Panc1 (cell line): ENCODE results near the gene GRIK1. TPM values are rescaled to one million over a fixed set of nuclear protein-coding genes. Genes with fewer than 3 reads are reported as not detected.

Experiments
- ATAC-seq: fragments of 200-7000 bp; cut with Tn5 transposase; 2 replicates; pipeline ENCODE4 v1.9.1; 2020; ENCODE audit warnings: mild to moderate bottlenecking, moderate library complexity
- BruUV-seq: library from RNA; stranded (reverse); fragments of 400-500 nt; replicated peaks from 2 replicates; lab custom pipeline; 2021; lab: Mats Ljungman, UMichigan
- CTCF ChIA-PET: fragments of 300-600 bp; sonication (Branson Sonifier 250); formaldehyde crosslinking; loops from one replicate; lab custom pipeline; 2022; ENCODE audit warnings: antibody characterized with exemption; lab: Charles Lee
- POLR2A ChIA-PET: fragments of 300-600 bp; sonication (Branson Sonifier 250); formaldehyde crosslinking; loops from one replicate; lab custom pipeline; 2022; ENCODE audit warnings: antibody characterized with exemption; lab: Charles Lee
- DNase-seq: peaks from one replicate; pipeline ENCODE4 v3.0.0-alpha.2; 2010; ENCODE audit warnings: low read depth, low spot score
- H3K27ac ChIP-seq: 2 replicates; pipeline ENCODE4 v1.5.1; 2011; ENCODE audit warnings: mild to moderate bottlenecking, low read length, inconsistent platforms
- H3K27me3 ChIP-seq: fragments of 200-500 bp; sonication (Bioruptor generic); 2 replicates; pipeline ENCODE4 v1.6.0; 2014; ENCODE audit warnings: low read length, inconsistent platforms; ENCODE audit not compliant: control insufficient read depth, insufficient read depth
- H3K36me3 ChIP-seq: fragments of 200-500 bp; sonication (Bioruptor generic); 2 replicates; pipeline ENCODE4 v1.5.1; 2014; ENCODE audit warnings: inconsistent platforms, mild to moderate bottlenecking, low read length, moderate library complexity; ENCODE audit not compliant: control insufficient read depth, insufficient read depth
- H3K4me1 ChIP-seq: 2 replicates; pipeline ENCODE4 v1.5.1; 2011; ENCODE audit warnings: inconsistent platforms, mild to moderate bottlenecking, low read length, moderate library complexity; ENCODE audit not compliant: control insufficient read depth, insufficient read depth
- H3K4me3 ChIP-seq, 2 experiments: 2 replicates each; pipeline ENCODE4 v1.5.1; 2011 to 2012; ENCODE audit warnings: low read depth in 2 of 2, low read length in 2 of 2, mild to moderate bottlenecking in 2 of 2, inconsistent platforms in 1 of 2, moderate library complexity in 1 of 2
- H3K9me3 ChIP-seq: fragments of 200-500 bp; sonication (Bioruptor generic); 2 replicates; pipeline ENCODE4 v1.5.1; 2014; ENCODE audit warnings: low read depth, mild to moderate bottlenecking, inconsistent platforms, low read length, moderate library complexity; ENCODE audit not compliant: control insufficient read depth, insufficient read depth
- CTCF ChIP-seq: fragments of 450-650 bp; IDR thresholded peaks from 2 replicates; pipeline ENCODE4 v1.5.1; 2017; ENCODE audit warnings: mild to moderate bottlenecking
- POLR2AphosphoS5 ChIP-seq: IDR thresholded peaks from 2 replicates; pipeline ENCODE4 v1.6.1; 2012; ENCODE audit warnings: mild to moderate bottlenecking, low read depth, low read length, moderate library complexity
- REST ChIP-seq, 2 experiments: IDR thresholded peaks; 2 replicates each; pipeline ENCODE4 v1.6.1; 2011 to 2012; ENCODE audit warnings: low read depth in 2 of 2, control low read depth in 1 of 2, low read length in 1 of 2, mild to moderate bottlenecking in 1 of 2, moderate library complexity in 1 of 2; ENCODE audit not compliant: insufficient read depth in 1 of 2
- SIN3A ChIP-seq: IDR thresholded peaks from 2 replicates; pipeline ENCODE4 v1.6.1; 2012; ENCODE audit warnings: low read depth, mild to moderate bottlenecking, low read length, moderate library complexity, borderline replicate concordance; ENCODE audit not compliant: insufficient read depth
- TCF7L2 ChIP-seq: IDR thresholded peaks from 2 replicates; pipeline ENCODE4 v1.6.1; 2011; ENCODE audit warnings: mild to moderate bottlenecking, low read depth, low read length, inconsistent platforms
- in situ Hi-C: cut with HindIII; loops from 2 replicates; pipeline ENCODE4 v1.10.0; 2016; ENCODE audit warnings: low sequenced_read_pairs, low pct_unique_long_range_greater_than_20kb
- intact Hi-C: fragments of 100-400 bp; cut with micrococcal nuclease; formaldehyde crosslinking; loops from one replicate; pipeline ENCODE4 v1.10.0; 2022; ENCODE audit not compliant: unreplicated experiment
- total RNA-seq: library from RNA; stranded (reverse); gene quantifications from one replicate; pipeline ENCODE4 v1.2.1, GENCODE V29; 2021; ENCODE audit not compliant: unreplicated experiment

The GRIK1 gene
- total RNA-seq, 1 experiment from 2014 or later: not detected

GRCh38 chr21:29940361-29940760, 565 bp upstream of the GRIK1 start:
- Histone ChIP-seq H3K9me3 (no peaks in the 10 kb centered on the region), H3K4me1 (no peaks in the 10 kb centered on the region), H3K4me3 (no peak overlapping the region), H3K27me3 (no peaks in the 10 kb centered on the region; the same call in 1 of the 2 replicates), H3K27ac (no peak overlapping the region), H3K36me3 (no peaks in the 10 kb centered on the region)
- in situ Hi-C loops: no loop called here
- TF ChIP-seq TCF7L2 (no peak), SIN3A (no peak), POLR2AphosphoS5 (no peak), REST (IDR thresholded peaks at IDR 0.05; ENCODE audit: insufficient read depth in 1 of 2, low read depth in 2 of 2, low read length in 1 of 2) (no peak), CTCF (no peak)
- POLR2A ChIA-PET: no interaction called here
- CTCF ChIA-PET: no interaction called here
- no peak for DNase-seq
- BruUV-seq: no TSS peak
- no peak for ATAC-seq
- intact Hi-C loops: no loop called here

GRCh38 chr21:29939104-29939923, 482 bp downstream of the GRIK1 start:
- H3K9me3 ChIP-seq: no peaks in the 10 kb centered on the region
- intact Hi-C loops (no loop called here), in situ Hi-C loops (no loop called here)
- H3K4me3 ChIP-seq: no peak overlapping the region
- BruUV-seq: no TSS peak
- H3K4me1 ChIP-seq: no peaks in the 10 kb centered on the region
- CTCF ChIA-PET: no interaction called here
- POLR2A ChIA-PET: no interaction called here
- no peaks in the 10 kb centered on the region; the same call in 1 of the 2 replicates for H3K27me3 ChIP-seq
- H3K27ac ChIP-seq: no peak overlapping the region
- no peak for DNase-seq
- TF ChIP-seq CTCF (no peak), TCF7L2 (no peak), POLR2AphosphoS5 (no peak), SIN3A (no peak), REST (IDR thresholded peaks at IDR 0.05; ENCODE audit: insufficient read depth in 1 of 2, low read depth in 2 of 2, low read length in 1 of 2) (no peak)
- no peak for ATAC-seq
- H3K36me3 ChIP-seq: no peaks in the 10 kb centered on the region
